ENCODE measurements around the gene FXR2.
A peak's percentile ranks its signal among the peaks of the same experiment; 100 is the strongest.
"Not testable (repeated sequence)": the region's sequence is repeated elsewhere in the genome, so short reads cannot be mapped to it uniquely, and the experiment has no call there.

FXR2 gene

DNA sequence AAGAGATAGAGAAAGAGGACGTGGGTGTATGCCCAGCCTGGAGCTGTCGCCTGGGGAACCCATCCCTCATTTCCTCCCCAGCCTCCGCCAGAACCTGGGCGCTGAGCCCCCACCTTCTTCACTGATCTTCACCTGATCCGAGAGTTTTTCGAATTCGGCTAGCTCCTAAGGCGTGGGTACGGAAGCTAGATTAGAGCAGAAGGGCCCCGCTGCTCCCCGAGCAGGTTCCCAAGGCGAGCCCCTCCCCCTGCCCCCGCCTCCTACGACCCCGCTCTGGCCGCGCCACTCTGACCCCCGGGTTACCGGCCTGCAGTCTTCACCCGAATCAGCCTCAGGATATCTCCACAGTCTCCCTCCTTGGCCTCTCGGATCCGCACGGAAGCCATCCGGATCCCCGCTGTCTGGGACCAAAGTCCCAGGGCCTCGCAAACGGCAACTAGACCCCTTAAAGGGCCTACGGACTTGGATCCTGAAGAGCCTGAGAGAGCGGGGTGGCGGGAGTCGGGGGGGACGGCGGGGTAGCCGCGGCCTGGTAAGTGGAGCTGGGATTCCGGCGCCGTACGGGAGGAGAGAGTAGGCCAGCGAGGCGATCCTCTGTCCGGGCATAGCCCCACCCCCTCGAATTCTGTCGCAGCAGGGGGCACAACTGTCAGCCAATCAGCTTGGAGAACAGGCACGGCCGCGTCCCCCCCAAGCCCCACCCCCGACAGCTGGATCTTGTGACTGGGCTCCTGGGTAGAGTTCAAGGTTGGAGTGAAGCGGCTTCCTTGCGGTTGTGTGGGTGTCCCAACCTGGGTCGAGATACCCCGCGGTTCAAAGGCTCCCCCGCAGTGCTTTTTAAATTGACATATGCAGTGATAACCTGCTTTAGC, 12.8 kb upstream of the FXR2 start, which contains the start of gene SAT2:
Gene SAT2 (minus strand): TSS at position 572 of the 872 bp plus-strand sequence. CDS start 186 bp downstream, at position 386.
- peak; percentile 90 to 95 (median 93) for DNase-seq

DNA sequence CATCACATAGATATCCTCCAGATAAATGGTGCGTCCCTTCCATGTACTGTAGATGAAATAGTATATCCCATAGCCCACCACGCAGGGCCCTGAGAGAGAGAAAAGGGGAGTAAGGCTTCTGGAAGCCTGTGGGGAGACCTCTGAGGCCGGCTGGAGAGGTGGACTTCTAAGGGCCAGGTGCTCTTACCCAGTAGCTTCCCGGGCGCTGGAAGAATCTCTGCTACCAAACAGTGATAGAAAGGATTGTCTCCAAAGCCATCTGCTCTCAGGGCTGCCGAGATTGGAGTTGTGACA, 12.2 kb upstream of the FXR2 start:
- no peak for DNase-seq

DNA sequence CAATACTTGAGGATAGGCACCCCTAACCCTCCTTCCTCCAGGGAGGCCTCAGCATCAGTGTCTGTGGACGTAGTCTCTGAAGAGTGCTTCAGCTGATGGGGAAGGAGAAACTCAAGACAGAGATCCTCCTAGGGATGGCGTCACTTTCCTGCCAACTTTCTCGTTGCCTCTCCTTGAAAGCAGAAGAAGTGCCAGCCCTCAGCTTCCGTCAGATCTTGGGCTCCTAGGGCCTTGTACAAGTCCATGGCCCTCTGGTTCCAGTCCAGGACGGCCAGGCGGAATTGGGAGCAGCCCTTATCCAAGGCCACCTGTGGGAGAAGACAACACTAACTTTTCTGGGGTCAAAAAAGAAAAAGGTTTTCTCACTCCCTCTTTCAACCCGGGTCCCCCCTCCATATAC, 11.6 kb upstream of the FXR2 start:
- DNase-seq, result peak; percentile 80 to 85 (median 85)

DNA sequence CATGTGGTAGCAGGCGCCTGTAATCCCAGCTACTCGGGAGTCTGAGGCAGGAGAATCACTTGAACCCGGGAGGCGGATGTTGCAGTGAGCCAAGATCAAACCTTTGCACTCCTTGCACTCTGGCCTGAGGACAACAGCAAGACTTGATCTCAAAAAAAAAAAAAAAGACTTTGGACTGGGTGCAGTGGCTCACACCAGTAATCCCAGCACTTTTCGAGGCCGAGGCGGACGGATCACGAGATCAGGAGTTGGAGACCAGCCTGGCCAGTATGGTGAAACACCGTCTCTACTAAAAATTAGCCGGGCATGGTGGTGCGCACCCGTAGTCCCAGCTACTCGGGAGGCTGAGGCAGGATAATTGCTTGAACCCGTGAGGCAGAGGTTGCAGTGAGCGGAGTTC, 11.1 kb upstream of the FXR2 start:
- not testable (repeated sequence) for DNase-seq

DNA sequence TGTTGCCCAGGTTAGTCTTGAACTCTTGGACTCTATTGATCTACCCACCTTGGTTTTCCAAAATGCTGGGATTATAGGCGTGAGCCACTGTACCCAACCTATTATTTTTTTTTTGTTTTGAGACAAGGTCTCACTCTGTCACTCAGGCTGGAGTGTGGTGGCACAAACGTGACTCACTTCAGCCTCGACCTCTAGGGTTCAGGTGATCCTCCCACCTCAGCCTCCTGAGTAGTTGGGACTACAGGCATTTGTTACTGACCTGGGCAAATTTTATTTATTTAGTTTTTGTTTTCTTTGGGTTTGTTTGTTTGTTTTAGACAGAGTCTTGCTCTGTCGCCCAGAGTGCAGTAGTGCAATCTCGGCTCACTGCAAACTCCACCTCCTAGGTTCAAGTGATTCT, 9.0 kb upstream of the FXR2 start:
- no peak for DNase-seq

DNA sequence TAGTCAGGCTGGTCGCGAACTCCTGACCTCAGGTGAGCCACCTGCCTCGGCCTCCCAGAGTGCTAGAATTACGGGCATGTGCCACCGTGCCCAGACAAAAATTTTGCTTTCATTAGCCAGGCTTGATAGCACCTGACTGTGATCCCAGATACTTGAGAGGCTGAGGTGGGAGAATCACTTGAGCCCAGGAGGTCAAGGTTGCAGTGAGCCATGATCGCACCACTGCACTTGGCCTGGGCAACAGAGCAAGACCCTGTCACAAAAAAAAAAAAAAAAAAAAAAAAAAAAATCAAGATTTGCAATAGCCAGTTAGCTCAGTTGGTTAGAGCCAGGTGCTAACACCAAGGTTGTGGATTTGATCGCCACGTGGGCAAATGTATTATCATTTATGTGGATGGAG, 6.1 kb upstream of the FXR2 start:
- no peak for DNase-seq

DNA sequence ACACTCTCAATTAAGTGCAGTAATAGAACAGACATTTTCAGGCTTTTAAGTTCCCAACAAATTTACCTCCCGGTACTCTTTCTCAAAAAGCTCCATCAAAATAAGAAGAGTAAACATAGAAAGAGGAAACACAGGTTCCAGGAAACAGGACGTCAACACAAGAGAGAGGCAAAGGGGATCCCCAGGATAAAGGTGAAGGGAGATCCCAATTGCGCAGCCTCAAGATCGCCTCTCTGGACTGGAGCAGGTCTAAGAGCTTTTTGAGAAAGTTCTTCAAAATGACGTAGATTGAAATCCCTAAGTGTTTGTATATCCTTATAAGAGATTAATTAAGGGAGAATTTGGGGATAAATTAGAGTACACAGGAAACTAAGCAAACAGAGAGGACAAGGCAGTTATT, 3.9 kb upstream of the FXR2 start:
- DNase-seq, result no peak

DNA sequence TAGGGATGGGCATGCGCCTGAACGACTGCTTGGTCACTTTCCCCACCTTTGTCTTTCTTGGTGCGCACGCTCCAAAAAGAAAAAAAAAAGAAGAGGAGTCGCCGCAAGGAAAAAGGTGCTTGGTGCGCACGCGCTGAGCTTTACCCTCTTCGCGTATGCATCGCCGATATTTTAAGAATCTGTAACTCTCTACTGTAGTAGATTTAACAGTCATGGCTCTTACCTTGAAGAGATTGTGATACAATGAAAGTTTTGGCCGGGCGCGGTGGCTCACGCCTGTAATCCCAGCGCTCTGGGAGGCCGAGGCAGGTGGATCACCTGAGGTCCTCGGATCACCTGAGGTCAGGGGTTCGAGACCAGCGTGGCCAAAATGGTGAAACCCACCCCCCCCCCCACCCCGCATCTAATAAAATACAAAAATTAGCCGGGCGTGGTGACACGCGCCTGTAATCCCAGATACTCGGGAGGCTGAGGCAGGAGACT, 609 bp upstream of the FXR2 start:
- DNase-seq, result no peak

DNA sequence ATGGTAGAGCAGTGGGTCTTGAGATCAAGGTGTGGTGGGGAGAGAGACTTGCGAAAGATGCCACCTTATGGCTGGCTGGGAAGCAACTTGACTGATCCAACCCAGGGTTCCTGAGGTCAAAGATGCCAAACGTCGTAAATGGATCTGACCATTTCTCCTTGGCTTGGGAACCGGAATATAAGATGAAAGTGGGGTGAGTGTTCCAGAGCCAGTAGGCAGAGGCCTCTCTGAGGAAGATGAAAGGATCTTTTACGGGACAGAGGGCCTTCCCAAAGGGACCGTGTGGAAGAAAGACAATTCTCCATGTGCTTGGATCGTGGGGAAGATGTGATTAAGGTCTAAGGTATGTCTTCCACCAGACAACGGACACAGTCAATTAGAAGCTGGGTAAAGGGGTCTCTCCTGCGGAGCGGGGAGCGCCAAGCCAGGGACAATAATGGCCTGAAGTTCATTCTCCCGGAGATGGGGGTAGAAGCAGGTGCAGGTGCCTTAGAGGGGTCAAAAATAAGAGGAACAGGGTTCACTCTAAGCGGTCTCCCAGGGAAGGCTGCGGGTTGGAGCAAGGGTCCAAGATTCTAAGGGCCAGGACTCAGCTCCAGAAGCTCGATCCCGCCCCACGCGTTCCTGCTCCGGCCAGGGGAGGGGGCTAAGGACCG, 800 bp downstream of the FXR2 start:
- peak in 1 of 3 donors; percentile 11 for DNase-seq

DNA sequence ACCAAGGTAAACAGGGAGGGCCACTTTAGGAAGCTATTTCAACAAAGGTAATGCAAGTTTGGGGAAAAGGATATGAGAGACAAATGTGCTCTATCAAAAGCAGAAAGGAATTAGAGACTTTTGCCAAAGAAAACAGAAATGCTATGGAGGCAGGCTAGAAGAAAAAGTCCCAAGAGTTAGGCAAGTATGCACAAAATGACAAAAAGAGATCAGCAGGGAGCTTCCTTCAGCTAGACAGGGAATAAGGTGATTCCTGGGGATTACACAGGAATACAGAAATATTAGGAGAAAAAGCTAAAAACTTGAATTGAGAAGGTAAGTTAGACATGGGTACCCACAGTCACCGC, 2.4 kb downstream of the FXR2 start:
- DNase-seq, result no peak

DNA sequence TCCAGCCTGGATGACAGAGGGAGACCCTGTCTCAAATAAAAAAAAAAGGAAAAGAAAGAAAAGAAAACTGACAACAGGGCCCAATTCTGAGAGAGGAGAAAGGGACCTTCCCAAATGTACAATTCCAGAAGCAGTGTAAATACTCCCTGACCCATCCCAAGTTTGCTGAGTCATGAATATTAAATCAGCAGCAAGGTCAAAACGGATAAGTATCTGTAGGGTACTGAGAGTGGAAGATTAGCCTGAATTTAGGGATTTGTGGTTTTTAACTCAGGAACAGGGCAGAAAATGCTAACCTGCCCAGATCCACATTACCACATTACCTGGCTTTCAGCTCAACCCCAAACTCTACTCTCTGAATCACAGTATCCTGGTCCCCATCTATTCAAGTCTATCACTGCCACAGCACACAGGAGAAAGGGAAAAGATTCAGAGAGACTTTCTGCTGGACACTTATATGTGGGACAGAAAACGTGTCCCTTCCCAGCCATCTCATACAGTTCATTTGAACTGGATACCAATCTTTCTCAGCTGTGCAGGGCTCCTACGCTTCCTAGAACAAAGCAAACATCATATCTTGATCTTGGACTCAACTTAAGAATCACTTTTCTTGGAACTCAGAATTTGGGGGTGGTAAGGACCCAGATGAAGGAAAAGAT, 2.9 kb downstream of the FXR2 start:
- no peak for DNase-seq

DNA sequence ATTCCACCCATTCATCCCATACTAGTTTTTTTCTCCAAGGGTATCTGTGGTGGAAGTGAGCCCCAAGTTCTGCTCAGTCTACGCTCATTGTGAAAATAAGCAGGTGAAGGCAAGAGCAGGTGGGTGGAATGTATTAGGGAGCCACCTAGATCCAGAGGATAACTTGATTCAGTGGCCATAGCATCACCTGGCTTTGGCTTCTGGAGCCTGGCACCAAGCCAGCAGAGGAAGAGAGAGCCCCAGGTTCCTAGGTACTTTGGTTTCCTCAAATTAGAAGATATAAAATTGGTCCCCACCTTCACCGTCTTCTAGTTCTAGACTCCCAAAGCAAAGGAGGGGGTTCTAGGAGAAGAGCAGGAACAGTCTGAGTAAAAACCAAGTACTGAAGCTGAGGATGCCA, 4.1 kb downstream of the FXR2 start:
- DNase-seq, result no peak

DNA sequence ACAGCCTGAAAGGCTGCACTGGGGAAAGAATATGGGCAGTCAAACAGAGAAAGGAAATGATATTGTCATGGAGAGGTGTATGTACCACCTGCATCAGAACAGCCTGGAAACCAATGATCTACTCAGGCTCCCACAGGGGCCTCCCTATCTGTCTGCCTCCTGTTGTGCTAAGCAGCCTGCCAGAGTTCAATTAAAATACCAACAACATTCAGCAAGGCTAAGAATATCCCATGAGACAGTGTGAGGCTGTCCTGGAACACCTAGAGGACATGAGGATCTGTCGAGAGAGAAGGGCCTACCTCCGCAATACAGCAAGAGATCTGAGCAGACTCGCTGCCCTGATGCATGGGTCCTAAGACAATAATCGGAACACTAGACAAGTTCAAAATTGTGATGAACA, 8.4 kb downstream of the FXR2 start:
- DNase-seq, result no peak

DNA sequence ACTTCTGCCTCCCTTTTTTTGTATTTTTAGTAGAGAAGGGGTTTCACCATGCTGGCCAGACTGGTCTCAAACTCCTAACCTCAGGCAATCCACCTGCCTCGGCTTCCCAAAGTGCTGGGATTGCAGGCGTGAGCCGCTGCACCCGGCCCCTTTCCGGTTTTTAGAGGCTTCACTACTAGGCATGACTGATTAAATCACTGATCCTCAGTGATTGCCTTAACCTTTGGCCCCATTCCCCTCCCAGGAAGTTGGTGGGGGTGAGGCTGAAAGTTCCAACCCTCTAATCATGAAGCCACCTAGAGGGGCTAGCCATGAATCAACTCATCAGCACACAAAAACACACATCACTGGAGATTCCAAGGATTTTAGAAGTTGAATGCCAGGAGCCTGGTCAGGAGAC, 17.1 kb downstream of the FXR2 start:
- not testable (repeated sequence) for DNase-seq

DNA sequence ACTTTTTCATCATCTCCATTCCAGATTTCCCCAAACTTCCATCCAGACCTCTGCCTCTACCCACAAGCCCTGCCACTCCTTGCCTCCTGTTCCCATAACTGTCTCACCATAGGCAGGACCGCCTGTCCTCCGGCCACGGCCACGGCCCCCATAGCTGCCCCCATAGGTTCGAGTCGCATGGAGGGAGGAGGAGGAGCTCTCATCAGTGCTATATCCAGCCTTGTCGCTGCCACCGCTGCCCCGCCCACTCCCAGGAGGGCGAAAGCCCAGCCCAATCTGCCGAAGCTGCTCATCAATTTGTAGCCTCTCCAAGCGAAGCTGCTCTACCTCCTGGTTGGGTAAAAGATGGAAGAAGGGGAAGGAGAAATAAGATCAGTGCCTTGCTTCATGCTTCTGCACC, 21.4 kb downstream of the FXR2 start:
- DNase-seq, result no peak

DNA sequence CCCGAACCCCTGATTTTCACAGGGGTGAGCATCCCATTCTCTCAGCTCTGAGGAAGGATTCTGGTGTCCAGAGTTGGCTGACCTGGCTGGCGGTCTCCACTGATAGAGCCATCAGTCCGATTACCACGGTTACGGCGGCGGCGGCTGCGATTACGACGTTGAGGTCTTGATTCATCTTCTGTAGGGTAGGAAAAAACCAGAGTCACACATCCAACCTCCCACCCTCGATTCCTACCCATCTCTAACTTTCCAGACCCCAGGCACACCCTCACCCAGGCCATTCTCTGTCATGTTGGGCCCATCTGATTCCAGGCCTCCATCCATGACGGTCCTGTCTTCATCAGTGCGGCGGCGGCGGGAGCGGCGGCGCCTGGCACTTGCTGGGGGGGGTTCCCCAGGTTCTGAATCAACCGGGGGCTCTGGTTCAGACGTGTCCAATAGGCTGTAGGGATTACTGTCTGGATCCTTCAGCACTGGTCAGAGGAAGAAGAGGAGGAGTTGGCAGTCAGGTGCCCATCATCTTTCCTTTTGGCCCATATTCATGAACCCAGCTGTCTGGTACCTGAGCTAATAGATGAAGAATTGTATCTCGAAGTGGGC, 22.2 kb downstream of the FXR2 start:
- no peak for DNase-seq

DNA sequence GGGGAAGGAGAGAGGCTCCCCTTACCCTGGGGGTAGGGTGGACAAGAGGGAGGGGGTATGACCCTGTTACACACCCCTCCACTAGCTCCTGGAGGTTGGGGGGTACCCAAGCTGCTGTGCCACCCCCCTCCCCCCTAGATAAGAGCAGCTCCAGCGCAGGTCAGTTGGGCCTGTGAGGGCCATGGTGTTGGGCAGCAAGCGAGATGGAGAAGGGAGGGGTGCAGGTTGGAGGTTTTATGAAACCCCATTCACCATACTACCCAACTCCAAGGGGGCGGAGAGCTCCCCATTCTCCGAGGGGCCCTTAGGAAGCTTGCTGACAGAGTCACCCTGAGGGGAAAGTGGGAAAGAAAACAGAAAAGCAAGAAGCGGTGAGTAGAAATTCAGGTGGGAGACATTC, 23.1 kb downstream of the FXR2 start:
- DNase-seq, result no peak

DNA sequence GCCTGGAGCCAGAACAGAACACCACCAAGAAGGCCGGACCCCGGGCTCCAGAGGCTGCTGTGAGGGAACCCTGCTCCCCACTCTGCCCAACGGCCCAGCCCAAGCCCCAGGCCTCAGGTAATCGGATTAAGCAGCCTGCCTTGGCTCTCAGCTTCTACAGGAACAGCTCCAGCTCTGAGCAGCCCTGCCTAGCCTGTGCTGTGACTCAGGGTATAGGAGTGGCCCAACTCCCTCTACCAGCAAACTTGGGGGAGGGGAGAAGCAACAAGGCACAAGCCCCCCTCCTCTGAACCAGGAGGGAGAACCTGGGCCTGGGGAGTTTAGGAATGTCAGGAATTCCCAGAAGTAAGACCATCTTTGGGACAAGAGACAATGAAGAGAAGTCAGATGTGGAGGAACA, 24.0 kb downstream of the FXR2 start:
- DNase-seq, result no peak

DNA sequence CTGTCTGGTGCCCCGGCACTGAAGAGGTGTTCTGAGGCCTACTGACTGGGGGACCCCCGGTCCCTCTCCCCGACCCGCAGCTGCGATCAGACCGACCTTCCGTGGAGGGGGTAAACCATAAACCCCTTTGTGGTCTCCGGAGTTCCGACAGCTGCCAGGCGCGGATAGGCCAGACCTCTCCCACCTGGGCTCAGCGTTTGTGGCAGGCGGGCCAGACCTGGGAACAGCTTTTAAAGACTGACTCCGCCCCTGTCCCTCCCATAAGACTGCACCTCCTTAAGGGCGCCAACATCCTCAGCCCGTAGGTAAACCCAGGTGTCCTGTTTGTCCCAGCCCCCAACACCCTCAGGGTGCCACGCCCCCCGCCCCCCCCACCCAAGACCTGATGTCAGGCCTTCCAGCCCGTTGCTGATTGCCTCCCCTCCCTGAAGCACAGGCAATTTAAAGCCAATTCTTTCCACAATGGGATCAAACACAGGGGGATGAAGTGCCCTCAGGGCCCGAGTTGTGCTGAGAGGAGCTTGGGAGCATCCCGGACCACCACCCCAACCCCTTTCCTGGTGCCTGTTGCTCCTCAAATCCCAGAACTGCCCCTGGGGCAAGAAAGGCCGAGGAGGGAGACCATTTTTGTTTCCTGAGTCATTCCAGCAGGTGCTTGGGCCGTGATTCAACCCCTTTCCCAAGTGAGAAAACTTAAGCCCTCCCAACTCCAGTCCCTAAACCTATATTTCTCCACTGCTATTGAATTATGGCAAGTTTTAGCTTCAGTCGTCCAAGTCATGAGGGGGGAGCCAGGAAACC, 24.6 kb downstream of the FXR2 start, which contains the start of gene SOX15:
Gene SOX15 (minus strand): TSS at position 204 of the 801 bp plus-strand sequence. CDS start 418 bp downstream, outside the sequence.
- no peak for DNase-seq

DNA sequence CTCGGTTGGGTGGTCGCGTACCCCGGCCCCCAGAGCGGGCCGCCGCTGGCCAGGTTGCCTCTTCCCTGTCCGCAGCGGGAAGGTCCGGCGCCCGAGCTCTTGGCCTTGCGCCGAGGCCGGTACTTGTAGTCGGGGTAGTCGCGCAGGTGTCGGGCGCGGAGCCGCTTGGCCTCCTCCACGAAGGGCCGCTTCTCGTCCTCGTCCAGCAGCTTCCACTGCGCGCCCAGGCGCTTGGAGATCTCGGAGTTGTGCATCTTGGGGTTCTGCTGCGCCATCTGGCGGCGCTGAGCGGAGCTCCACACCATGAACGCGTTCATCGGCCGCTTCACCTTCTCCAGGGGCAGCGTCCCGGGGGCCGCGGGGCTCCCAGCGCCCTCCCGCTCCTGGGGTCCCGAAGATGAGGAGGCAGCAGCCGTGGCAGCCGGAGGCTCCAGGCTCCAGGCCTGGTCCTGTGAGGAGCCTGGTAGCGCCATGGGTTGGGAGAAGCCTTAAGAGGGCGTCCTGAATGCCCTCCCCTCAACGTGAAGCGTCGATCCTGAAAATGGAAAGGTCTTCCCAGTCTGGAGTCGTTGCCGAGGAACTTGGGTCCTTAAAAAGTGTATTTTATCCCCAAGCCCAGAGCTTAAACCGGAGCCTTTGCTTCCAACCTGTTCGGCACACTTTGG, 25.4 kb downstream of the FXR2 start:
- DNase-seq, result peak; percentile 87 to 92 (median 89)

DNA sequence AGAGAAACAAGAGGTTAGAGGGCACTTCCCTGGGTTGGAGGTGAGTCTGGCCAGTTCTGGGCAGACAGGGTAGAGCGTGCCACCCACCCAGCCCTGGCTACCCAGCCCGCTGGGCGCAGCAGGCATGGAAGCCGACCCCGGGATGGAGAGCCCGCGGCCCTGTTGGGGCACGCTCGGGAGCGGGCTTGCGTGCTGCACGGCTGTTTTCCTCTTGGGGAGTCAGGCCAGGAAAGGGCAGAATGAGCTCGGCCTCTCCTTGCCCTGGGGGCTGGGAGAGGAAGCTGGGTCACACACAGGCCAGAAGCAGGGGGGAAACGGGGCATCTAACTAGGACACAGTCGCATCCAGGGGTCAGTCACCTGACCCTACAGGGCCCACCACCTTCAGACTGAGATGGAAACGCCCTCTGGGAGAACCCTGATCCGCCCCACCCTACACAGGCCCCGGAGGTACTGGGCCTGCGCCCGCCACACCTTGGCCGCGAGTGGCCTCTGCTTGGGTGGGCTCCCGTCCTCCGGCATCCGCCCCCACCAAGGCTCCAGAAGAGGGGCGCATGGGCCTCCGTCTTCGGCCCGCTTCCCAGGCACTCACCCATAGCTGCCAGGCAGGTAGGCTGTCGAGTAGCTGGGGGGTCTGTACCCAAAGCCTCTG, 26.0 kb downstream of the FXR2 start:
- DNase-seq, result no peak
